ENCODE measurements around the gene TEX54.
"Not testable (repeated sequence)": the region's sequence is repeated elsewhere in the genome, so short reads cannot be mapped to it uniquely, and the experiment has no call there.

TEX54 gene

GRCh38 chr11:62860835-62861563 lies 28.4 kb upstream of the TEX54 start:
- Mint-ChIP-seq H3K27ac (no peak overlapping the region), H3K36me3 (ENCODE audit: low read depth) (peaks cover 34% of the 10 kb centered on the region), H3K4me3 (no peak overlapping the region), H3K27me3 (peaks cover 1% of the 10 kb centered on the region), H3K9me3 (no peaks in the 10 kb centered on the region), H3K4me1 (ENCODE audit: low read depth) (peaks cover 48% of the 10 kb centered on the region)

GRCh38 chr11:62859281-62859703 lies 26.7 kb upstream of the TEX54 start:
- Mint-ChIP-seq H3K36me3 (ENCODE audit: low read depth) (peaks cover 47% of the 10 kb centered on the region), H3K4me1 (ENCODE audit: low read depth) (peaks cover 64% of the 10 kb centered on the region)
- not testable (repeated sequence) for H3K27me3 Mint-ChIP-seq, H3K9me3 Mint-ChIP-seq, H3K4me3 Mint-ChIP-seq, H3K27ac Mint-ChIP-seq

- Mint-ChIP-seq H3K9me3 (no peaks in the 10 kb centered on the region), H3K27ac (peak overlapping the region; percentile 60), H3K4me3 (peak overlapping the region; percentile 98), H3K36me3 (ENCODE audit: low read depth) (peaks cover 58% of the 10 kb centered on the region), H3K4me1 (ENCODE audit: low read depth) (peaks cover 75% of the 10 kb centered on the region), H3K27me3 (peaks cover 6% of the 10 kb centered on the region)
These were observed 25.6 kb upstream of the TEX54 start for GRCh38 chr11:62858201-62858600.

- Mint-ChIP-seq H3K4me1 (ENCODE audit: low read depth) (peaks cover 78% of the 10 kb centered on the region), H3K4me3 (peak overlapping the region; percentile 98), H3K9me3 (no peaks in the 10 kb centered on the region), H3K27ac (peak overlapping the region; percentile 60), H3K27me3 (peaks cover 6% of the 10 kb centered on the region), H3K36me3 (ENCODE audit: low read depth) (peaks cover 61% of the 10 kb centered on the region)
These were observed 24.9 kb upstream of the TEX54 start for GRCh38 chr11:62857541-62857982.

GRCh38 chr11:62856333-62856895 lies 23.8 kb upstream of the TEX54 start:
- peak overlapping the region; percentile 98 for H3K4me3 Mint-ChIP-seq
- H3K27ac Mint-ChIP-seq, result peak overlapping the region; percentile 99
- peaks cover 6% of the 10 kb centered on the region for H3K27me3 Mint-ChIP-seq
- H3K36me3 Mint-ChIP-seq (ENCODE audit: low read depth), result peaks cover 70% of the 10 kb centered on the region
- H3K4me1 Mint-ChIP-seq (ENCODE audit: low read depth), result peaks cover 82% of the 10 kb centered on the region
- H3K9me3 Mint-ChIP-seq, result no peaks in the 10 kb centered on the region

- H3K4me1 Mint-ChIP-seq (ENCODE audit: low read depth), result peaks cover 77% of the 10 kb centered on the region
- H3K27me3 Mint-ChIP-seq, result peaks cover 6% of the 10 kb centered on the region
- H3K36me3 Mint-ChIP-seq (ENCODE audit: low read depth), result peaks cover 72% of the 10 kb centered on the region
These were observed 23.1 kb upstream of the TEX54 start for GRCh38 chr11:62855571-62856332.

GRCh38 chr11:62854825-62855570 lies 22.4 kb upstream of the TEX54 start:
- Mint-ChIP-seq H3K27me3 (peaks cover 6% of the 10 kb centered on the region), H3K4me1 (ENCODE audit: low read depth) (peaks cover 75% of the 10 kb centered on the region), H3K9me3 (no peaks in the 10 kb centered on the region), H3K4me3 (peak overlapping the region; percentile 98), H3K36me3 (ENCODE audit: low read depth) (peaks cover 72% of the 10 kb centered on the region), H3K27ac (peak overlapping the region; percentile 99)

More at GRCh38 chr11:62855571-62856332, 23.1 kb upstream of the TEX54 start:
- Mint-ChIP-seq H3K4me3 (peak overlapping the region; percentile 98), H3K9me3 (no peaks in the 10 kb centered on the region), H3K27ac (peak overlapping the region; percentile 99)

GRCh38 chr11:62854013-62854824 lies 21.6 kb upstream of the TEX54 start:
- Mint-ChIP-seq H3K9me3 (no peaks in the 10 kb centered on the region), H3K36me3 (ENCODE audit: low read depth) (peaks cover 65% of the 10 kb centered on the region), H3K27ac (peak overlapping the region; percentile 99), H3K4me3 (peak overlapping the region; percentile 98), H3K4me1 (ENCODE audit: low read depth) (peaks cover 67% of the 10 kb centered on the region), H3K27me3 (peaks cover 6% of the 10 kb centered on the region)

- Mint-ChIP-seq H3K36me3 (ENCODE audit: low read depth) (peaks cover 63% of the 10 kb centered on the region), H3K27ac (peak overlapping the region; percentile 99), H3K9me3 (no peaks in the 10 kb centered on the region), H3K4me3 (peak overlapping the region; percentile 98), H3K27me3 (peaks cover 6% of the 10 kb centered on the region), H3K4me1 (ENCODE audit: low read depth) (peaks cover 63% of the 10 kb centered on the region)
These were observed 20.8 kb upstream of the TEX54 start for GRCh38 chr11:62853279-62853965.

- Mint-ChIP-seq H3K4me1 (ENCODE audit: low read depth) (peaks cover 56% of the 10 kb centered on the region), H3K4me3 (peak overlapping the region; percentile 98), H3K27me3 (peaks cover 6% of the 10 kb centered on the region), H3K9me3 (no peaks in the 10 kb centered on the region), H3K27ac (peak overlapping the region; percentile 99), H3K36me3 (ENCODE audit: low read depth) (peaks cover 56% of the 10 kb centered on the region)
These were observed 20.0 kb upstream of the TEX54 start for GRCh38 chr11:62852523-62853188.

GRCh38 chr11:62851807-62852522 lies 19.3 kb upstream of the TEX54 start:
- Mint-ChIP-seq H3K27ac (peak overlapping the region; percentile 99), H3K27me3 (peaks cover 6% of the 10 kb centered on the region), H3K4me3 (peak overlapping the region; percentile 98), H3K9me3 (no peaks in the 10 kb centered on the region), H3K36me3 (ENCODE audit: low read depth) (peaks cover 54% of the 10 kb centered on the region), H3K4me1 (ENCODE audit: low read depth) (peaks cover 49% of the 10 kb centered on the region)

GRCh38 chr11:62850911-62851806 lies 18.5 kb upstream of the TEX54 start:
- H3K27me3 Mint-ChIP-seq, result peaks cover 6% of the 10 kb centered on the region
- peaks cover 45% of the 10 kb centered on the region for H3K4me1 Mint-ChIP-seq (ENCODE audit: low read depth)
- H3K4me3 Mint-ChIP-seq, result peak overlapping the region; percentile 98
- H3K36me3 Mint-ChIP-seq (ENCODE audit: low read depth), result peaks cover 49% of the 10 kb centered on the region
- no peaks in the 10 kb centered on the region for H3K9me3 Mint-ChIP-seq
- H3K27ac Mint-ChIP-seq, result peak overlapping the region; percentile 99
